IMR-90 (cell line): ENCODE data around the gene PCDHA1. TPM values are rescaled to one million over a fixed set of nuclear protein-coding genes. Genes with fewer than 3 reads are reported as not detected.

Experiments used
- ATAC-seq: fragments of 200-7000 bp; cut with Tn5 transposase; 2 replicates; pipeline ENCODE4 v1.9.1; 2020; ENCODE audit warnings: low read depth, mild to moderate bottlenecking, moderate library complexity
- BruUV-seq: library from RNA; stranded (reverse); fragments of 400-500 nt; replicated peaks from 2 replicates; lab custom pipeline; 2021; lab: Mats Ljungman, UMichigan
- CTCF ChIA-PET: fragments of 300-600 bp; formaldehyde crosslinking; extraction: SDS; loops from one replicate; lab custom pipeline; 2021; ENCODE audit warnings: antibody characterized with exemption; lab: Yijun Ruan, JAX
- POLR2A ChIA-PET: fragments of 300-600 bp; sonication (Branson Sonifier 250); formaldehyde crosslinking; loops from one replicate; lab custom pipeline; 2022; ENCODE audit warnings: antibody characterized with exemption; ENCODE audit not compliant: unreplicated experiment; lab: Charles Lee
- DNase-seq: peaks from one replicate; pipeline ENCODE4 v3.0.0; 2013
- H2AFZ ChIP-seq: replicated peaks from 2 replicates; pipeline ENCODE3; 2013; ENCODE audit warnings: low read length, mild to moderate bottlenecking; ENCODE audit not compliant: poor library complexity
- H2AK5ac ChIP-seq: 2 replicates; pipeline ENCODE4 v1.6.1; 2013; ENCODE audit warnings: low read depth, low read length, inconsistent platforms
- H2AK9ac ChIP-seq: replicated peaks from 2 replicates; pipeline ENCODE3; 2013; ENCODE audit warnings: mild to moderate bottlenecking, low read depth, low read length, moderate library complexity; ENCODE audit not compliant: poor library complexity
- H2BK120ac ChIP-seq: 2 replicates; pipeline ENCODE4 v1.6.1; 2013; ENCODE audit warnings: low read depth, low read length, inconsistent platforms
- H2BK15ac ChIP-seq: 3 replicates; pipeline ENCODE4 v1.6.1; 2013; ENCODE audit warnings: low read depth, low read length, inconsistent platforms
- H2BK20ac ChIP-seq: 2 replicates; pipeline ENCODE4 v1.6.1; 2013; ENCODE audit warnings: low read depth, mild to moderate bottlenecking, inconsistent platforms, low read length, moderate library complexity
- H2BK5ac ChIP-seq: 2 replicates; pipeline ENCODE4 v1.6.1; 2013; ENCODE audit warnings: mild to moderate bottlenecking, low read depth, low read length, inconsistent platforms; ENCODE audit not compliant: poor library complexity, severe bottlenecking
- H3K14ac ChIP-seq: replicated peaks from 2 replicates; pipeline ENCODE4 v1.6.1; 2013; ENCODE audit warnings: low read depth, low read length, inconsistent platforms
- H3K18ac ChIP-seq: 2 replicates; pipeline ENCODE4 v1.6.1; 2013; ENCODE audit warnings: low read depth, low read length, control low read depth
- H3K23ac ChIP-seq: 2 replicates; pipeline ENCODE4 v1.6.1; 2013; ENCODE audit warnings: low read depth, low read length, inconsistent platforms
- H3K27ac ChIP-seq: 2 replicates; pipeline ENCODE4 v1.5.1; 2013; ENCODE audit warnings: mild to moderate bottlenecking, control low read depth, low read length; ENCODE audit not compliant: insufficient read depth
- H3K27me3 ChIP-seq: 2 replicates; pipeline ENCODE4 v1.6.1; 2013; ENCODE audit warnings: low read length; ENCODE audit not compliant: control insufficient read depth, insufficient read depth
- H3K36me3 ChIP-seq: 2 replicates; pipeline ENCODE4 v1.6.1; 2013; ENCODE audit warnings: low read length, mixed read lengths; ENCODE audit not compliant: control insufficient read depth, insufficient read depth
- H3K4ac ChIP-seq: 2 replicates; pipeline ENCODE4 v1.6.1; 2013; ENCODE audit warnings: low read depth, low read length, inconsistent platforms
- H3K4me1 ChIP-seq: 2 replicates; pipeline ENCODE4 v1.6.1; 2013; ENCODE audit warnings: low read length, mixed read lengths; ENCODE audit not compliant: control insufficient read depth, insufficient read depth
- H3K4me2 ChIP-seq: 2 replicates; pipeline ENCODE4 v1.6.1; 2013; ENCODE audit warnings: low read depth, mild to moderate bottlenecking, control low read depth, low read length, moderate library complexity
- H3K4me3 ChIP-seq: 2 replicates; pipeline ENCODE4 v1.5.1; 2013; ENCODE audit warnings: low read depth, mild to moderate bottlenecking, control low read depth, low read length, moderate library complexity; ENCODE audit not compliant: insufficient read depth
- H3K56ac ChIP-seq: 2 replicates; pipeline ENCODE4 v1.6.1; 2013; ENCODE audit warnings: low read length, inconsistent platforms; ENCODE audit not compliant: insufficient read depth; ENCODE audit errors: extremely low read depth
- H3K79me1 ChIP-seq, 2 experiments: 2 replicates each; pipeline ENCODE4 v1.6.1; 2013; ENCODE audit warnings: low read length in 2 of 2, inconsistent platforms in 1 of 2, low read depth in 1 of 2
- H3K9ac ChIP-seq: 2 replicates; pipeline ENCODE4 v1.6.1; 2013; ENCODE audit warnings: low read depth, low read length, control low read depth
- H3K9me1 ChIP-seq: 2 replicates; pipeline ENCODE4 v1.6.1; 2013; ENCODE audit warnings: low read length, inconsistent platforms; ENCODE audit not compliant: insufficient read depth
- H3K9me3 ChIP-seq: 2 replicates; pipeline ENCODE4 v1.6.1; 2013; ENCODE audit warnings: low read length; ENCODE audit not compliant: control insufficient read depth, insufficient read depth
- H4K20me1 ChIP-seq: 2 replicates; pipeline ENCODE4 v1.6.1; 2013; ENCODE audit warnings: low read length, inconsistent platforms; ENCODE audit not compliant: insufficient read depth
- H4K5ac ChIP-seq: 2 replicates; pipeline ENCODE4 v1.6.1; 2013; ENCODE audit warnings: mild to moderate bottlenecking, low read depth, low read length, control low read depth
- H4K8ac ChIP-seq, 2 experiments: 2 replicates each; pipeline ENCODE4 v1.6.1; 2013; ENCODE audit warnings: low read depth in 2 of 2, low read length in 2 of 2, control low read depth in 1 of 2, inconsistent platforms in 1 of 2
- H4K91ac ChIP-seq: 2 replicates; pipeline ENCODE4 v1.6.1; 2013; ENCODE audit warnings: low read depth, low read length, inconsistent platforms; ENCODE audit not compliant: insufficient read depth
- BHLHE40 ChIP-seq: fragments of 150-350 bp; IDR thresholded peaks from 2 replicates; pipeline ENCODE4 v1.6.1; 2016; ENCODE audit warnings: mild to moderate bottlenecking, low read depth, low read length
- CEBPB ChIP-seq: IDR thresholded peaks from 2 replicates; pipeline ENCODE4 v1.6.1; 2012; ENCODE audit warnings: low read depth, low read length, improper control_type of control experiment
- CHD1 ChIP-seq: IDR thresholded peaks from 2 replicates; pipeline ENCODE4 v1.6.1; 2012; ENCODE audit warnings: low read depth, low read length, improper control_type of control experiment
- ELK1 ChIP-seq: fragments of 150-350 bp; IDR thresholded peaks from 2 replicates; pipeline ENCODE4 v1.6.1; 2016; ENCODE audit warnings: low read depth, mild to moderate bottlenecking, low read length, moderate library complexity, borderline replicate concordance
- FOS ChIP-seq: fragments of 150-350 bp; IDR thresholded peaks from 2 replicates; pipeline ENCODE4 v1.6.1; 2016; ENCODE audit warnings: low read depth, low read length
- MAFK ChIP-seq: IDR thresholded peaks from 2 replicates; pipeline ENCODE4 v1.6.1; 2012; ENCODE audit warnings: low read depth, low read length, improper control_type of control experiment
- MAZ ChIP-seq: IDR thresholded peaks from 2 replicates; pipeline ENCODE4 v1.6.1; 2012; ENCODE audit warnings: low read depth, mild to moderate bottlenecking, low read length, improper control_type of control experiment, moderate library complexity, borderline replicate concordance
- MXI1 ChIP-seq: IDR thresholded peaks from 2 replicates; pipeline ENCODE4 v1.6.1; 2012; ENCODE audit warnings: low read depth, mild to moderate bottlenecking, low read length, moderate library complexity, borderline replicate concordance
- NFE2L2 ChIP-seq: fragments of 150-350 bp; IDR thresholded peaks from 2 replicates; pipeline ENCODE4 v1.6.1; 2016; ENCODE audit warnings: low read depth, mild to moderate bottlenecking, low read length
- POLR2A ChIP-seq: IDR thresholded peaks from 2 replicates; pipeline ENCODE4 v1.6.1; 2012; ENCODE audit warnings: mild to moderate bottlenecking, low read depth, low read length
- RAD21 ChIP-seq: IDR thresholded peaks from 2 replicates; pipeline ENCODE4 v1.6.1; 2012; ENCODE audit warnings: low read length, improper control_type of control experiment
- RFX5 ChIP-seq: IDR thresholded peaks from 2 replicates; pipeline ENCODE4 v1.8.0; 2012; ENCODE audit warnings: low read depth, mild to moderate bottlenecking, low read length, moderate library complexity
- SMC3 ChIP-seq: fragments of 150-350 bp; IDR thresholded peaks from 2 replicates; pipeline ENCODE4 v1.6.1; 2016; ENCODE audit warnings: low read depth, mild to moderate bottlenecking, antibody characterized with exemption, low read length, moderate library complexity
- WGBS, 2 experiments: methylation state at CpG; one replicate each; pipeline versions ENCODE4 v1.1.5 to v1.1.7; 2013; ENCODE audit warnings: missing lambda C conversion rate in 2 of 2; ENCODE audit not compliant: insufficient read length in 1 of 2; ENCODE audit errors: extremely low coverage in 2 of 2; 5-methylcytosine and 5-hydroxymethylcytosine counted together
- dilution Hi-C: fragments of 300-500 bp; cut with HindIII; formaldehyde crosslinking; loops from one replicate; pipeline ENCODE4 v1.14.3; 2018; ENCODE audit warnings: low sequenced_read_pairs; ENCODE audit not compliant: unreplicated experiment
- in situ Hi-C: fragments of 300-500 bp; cut with MboI; formaldehyde crosslinking; loops from 3 replicates; pipeline ENCODE4 v1.14.3; 2019; ENCODE audit warnings: low sequenced_read_pairs, inconsistent platforms, mixed read lengths
- intact Hi-C: fragments of 100-400 bp; cut with micrococcal nuclease; formaldehyde crosslinking; loops from 2 replicates; pipeline ENCODE4 v1.10.0; 2022
- polyA plus RNA-seq, 3 experiments: library from polyadenylated mRNA; depleted of rRNA; stranded (reverse); fragments of >200 nt; gene quantifications; 2 replicates each; pipeline ENCODE4 v1.2.3, GENCODE V29; 2012; ENCODE audit warnings: low replicate concordance in 1 of 3
- total RNA-seq: library from RNA; depleted of rRNA; stranded (reverse); fragments of >200 nt; gene quantifications from 2 replicates; pipeline ENCODE4 v1.2.3, GENCODE V29; 2012
- TF ChIP-seq, protein P1 (sequence below): fragments of 150-350 bp; IDR thresholded peaks from 2 replicates; pipeline ENCODE4 v1.6.1; 2017; ENCODE audit warnings: mild to moderate bottlenecking, antibody characterized with exemption, low read length, low read depth
- TF ChIP-seq, protein P2 (sequence below): conservative IDR thresholded peaks from 2 replicates; pipeline ENCODE4 v1.5.1; 2012; ENCODE audit warnings: mild to moderate bottlenecking, low read depth, low read length, improper control_type of control experiment

Gene PCDHA1
- total and polyA plus RNA-seq, 2 of the 4 experiments (the other 2 are of a cell fraction), result under 0.01 to 0.05 TPM

- Histone ChIP-seq H4K5ac (no peak overlapping the region), H3K9me3 (peaks cover 18% of the 10 kb centered on the region), H3K18ac (no peak overlapping the region), H3K9ac (no peak overlapping the region), H2BK15ac (no peak overlapping the region), H2BK120ac (no peak overlapping the region), H4K20me1 (no peaks in the 10 kb centered on the region), H3K14ac (no peak overlapping the region), H2AFZ (no peak overlapping the region), H2BK20ac (no peak overlapping the region), H4K8ac (no peak overlapping the region), H3K27me3 (no peaks in the 10 kb centered on the region), H3K27ac (no peak overlapping the region), H3K9me1 (no peaks in the 10 kb centered on the region), H3K79me1 (no peaks in the 10 kb centered on the region), H3K36me3 (no peaks in the 10 kb centered on the region), H3K4ac (no peak overlapping the region), H3K56ac (no peak overlapping the region), H3K4me3 (no peak overlapping the region), H4K91ac (no peak overlapping the region), H2BK5ac (no peak overlapping the region), H2AK5ac (no peak overlapping the region), H3K4me2 (no peak overlapping the region), H3K4me1 (no peaks in the 10 kb centered on the region), H2AK9ac (no peak overlapping the region), H3K23ac (no peak overlapping the region)
- dilution Hi-C loops, result no loop called here
- 18% methylated on average over 5 of the region's 19 CpGs; no CpG with 5 or more reads in 1 of the 2 experiments for WGBS, 2 experiments
- DNase-seq (no peak), ATAC-seq (no peak)
- TF ChIP-seq MXI1, result no peak
- TF ChIP-seq, protein P1, sequence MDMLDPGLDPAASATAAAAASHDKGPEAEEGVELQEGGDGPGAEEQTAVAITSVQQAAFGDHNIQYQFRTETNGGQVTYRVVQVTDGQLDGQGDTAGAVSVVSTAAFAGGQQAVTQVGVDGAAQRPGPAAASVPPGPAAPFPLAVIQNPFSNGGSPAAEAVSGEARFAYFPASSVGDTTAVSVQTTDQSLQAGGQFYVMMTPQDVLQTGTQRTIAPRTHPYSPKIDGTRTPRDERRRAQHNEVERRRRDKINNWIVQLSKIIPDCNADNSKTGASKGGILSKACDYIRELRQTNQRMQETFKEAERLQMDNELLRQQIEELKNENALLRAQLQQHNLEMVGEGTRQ, result no peak
- no peak for TF ChIP-seq FOS
- TF ChIP-seq RAD21, result no peak
- no peak for TF ChIP-seq NFE2L2
- TF ChIP-seq MAZ, result no peak
- TF ChIP-seq SMC3, result no peak
- no peak for TF ChIP-seq RFX5
- TF ChIP-seq, protein P2, sequence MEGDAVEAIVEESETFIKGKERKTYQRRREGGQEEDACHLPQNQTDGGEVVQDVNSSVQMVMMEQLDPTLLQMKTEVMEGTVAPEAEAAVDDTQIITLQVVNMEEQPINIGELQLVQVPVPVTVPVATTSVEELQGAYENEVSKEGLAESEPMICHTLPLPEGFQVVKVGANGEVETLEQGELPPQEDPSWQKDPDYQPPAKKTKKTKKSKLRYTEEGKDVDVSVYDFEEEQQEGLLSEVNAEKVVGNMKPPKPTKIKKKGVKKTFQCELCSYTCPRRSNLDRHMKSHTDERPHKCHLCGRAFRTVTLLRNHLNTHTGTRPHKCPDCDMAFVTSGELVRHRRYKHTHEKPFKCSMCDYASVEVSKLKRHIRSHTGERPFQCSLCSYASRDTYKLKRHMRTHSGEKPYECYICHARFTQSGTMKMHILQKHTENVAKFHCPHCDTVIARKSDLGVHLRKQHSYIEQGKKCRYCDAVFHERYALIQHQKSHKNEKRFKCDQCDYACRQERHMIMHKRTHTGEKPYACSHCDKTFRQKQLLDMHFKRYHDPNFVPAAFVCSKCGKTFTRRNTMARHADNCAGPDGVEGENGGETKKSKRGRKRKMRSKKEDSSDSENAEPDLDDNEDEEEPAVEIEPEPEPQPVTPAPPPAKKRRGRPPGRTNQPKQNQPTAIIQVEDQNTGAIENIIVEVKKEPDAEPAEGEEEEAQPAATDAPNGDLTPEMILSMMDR, result no peak
- no peak for TF ChIP-seq BHLHE40
- TF ChIP-seq ELK1, result no peak
- no peak for TF ChIP-seq MAFK
- TF ChIP-seq CEBPB, result no peak
- no peak for TF ChIP-seq CHD1
- TF ChIP-seq POLR2A, result no peak
- no TSS peak for BruUV-seq
- POLR2A ChIA-PET, result no interaction called here
- intact Hi-C loops, result no loop called here
- CTCF ChIA-PET, result no interaction called here
- in situ Hi-C loops, result no loop called here
Observed at GRCh38 chr5:141001844-141002604, 216.1 kb downstream of the PCDHA1 start.
